Stimulated activated CD8-positive, alpha-beta memory T cell treated with anti-CD3 and anti-CD28 coated beads, Interleukin-12 subunit alpha, Interleukin-12 subunit beta, amount 100 ng/mL, for 24 hours (primary cell): ENCODE results near the gene NACAD.
"Not testable (repeated sequence)": the region's sequence is repeated elsewhere in the genome, so short reads cannot be mapped to it uniquely, and the experiment has no call there.

ENCODE experiments used
- DNase-seq: peaks from one replicate; pipeline ENCODE4 v3.0.0-alpha.2; 2020; ENCODE audit errors: extremely low read depth

The NACAD gene

DNA sequence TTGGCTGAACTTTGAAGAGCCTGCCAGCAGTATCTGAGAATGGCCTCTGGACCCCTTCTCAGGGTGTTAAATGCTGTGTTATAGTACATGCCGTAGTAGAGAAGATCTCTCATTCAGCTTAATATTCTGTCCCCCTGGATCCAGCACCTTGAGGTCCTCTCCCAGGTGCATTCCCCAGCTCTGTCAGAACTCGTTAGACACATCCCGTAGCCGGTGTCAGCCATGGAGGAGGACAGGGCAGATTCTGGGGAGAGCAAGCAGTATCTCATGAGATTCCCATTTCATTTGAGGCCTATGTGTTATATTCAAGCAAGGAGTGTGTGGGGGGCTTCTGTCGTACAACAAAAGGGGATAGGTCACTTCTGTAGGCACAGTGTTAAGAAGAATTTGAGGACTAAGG lies 34.8 kb downstream of the NACAD start:
- no peak for DNase-seq

DNA sequence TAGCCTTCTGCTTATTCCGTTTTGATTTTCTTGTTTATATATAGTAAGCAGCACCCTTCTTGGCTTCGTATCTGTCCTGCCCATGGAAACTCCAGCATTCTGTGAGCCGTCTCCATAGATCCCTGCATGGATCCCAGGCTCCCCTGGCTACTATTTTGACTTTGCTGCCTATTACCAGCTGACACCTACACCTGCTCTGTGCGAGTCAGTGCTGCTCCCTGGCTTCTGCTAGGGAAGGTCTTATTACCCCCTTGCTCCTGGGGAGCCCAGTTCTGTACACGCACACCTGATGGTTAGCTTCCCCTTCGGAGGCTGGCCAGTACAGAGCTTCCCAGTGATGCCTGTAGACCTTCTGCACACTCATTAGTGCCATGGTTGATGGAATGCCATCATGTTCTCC lies 35.4 kb downstream of the NACAD start:
- no peak for DNase-seq

DNA sequence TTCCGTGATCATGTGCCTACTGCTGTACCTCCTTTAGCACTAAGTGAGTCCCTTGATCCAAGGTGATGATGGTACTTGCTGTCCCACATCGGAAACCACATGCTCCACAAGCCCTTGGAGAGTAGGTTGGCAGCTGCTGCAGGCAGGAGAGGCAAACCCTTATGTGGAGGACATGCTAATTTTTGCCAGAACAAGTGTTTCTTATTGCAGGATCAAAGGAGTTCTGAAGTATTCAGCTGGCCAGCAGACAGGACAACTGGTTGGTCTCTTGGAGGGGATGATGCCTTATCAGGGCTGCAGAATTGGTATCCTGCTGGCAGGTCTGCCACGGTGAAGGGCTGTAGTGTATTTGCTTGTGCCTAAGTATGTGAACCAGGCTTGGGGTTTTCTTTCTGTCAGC lies 36.8 kb downstream of the NACAD start:
- no peak for DNase-seq

DNA sequence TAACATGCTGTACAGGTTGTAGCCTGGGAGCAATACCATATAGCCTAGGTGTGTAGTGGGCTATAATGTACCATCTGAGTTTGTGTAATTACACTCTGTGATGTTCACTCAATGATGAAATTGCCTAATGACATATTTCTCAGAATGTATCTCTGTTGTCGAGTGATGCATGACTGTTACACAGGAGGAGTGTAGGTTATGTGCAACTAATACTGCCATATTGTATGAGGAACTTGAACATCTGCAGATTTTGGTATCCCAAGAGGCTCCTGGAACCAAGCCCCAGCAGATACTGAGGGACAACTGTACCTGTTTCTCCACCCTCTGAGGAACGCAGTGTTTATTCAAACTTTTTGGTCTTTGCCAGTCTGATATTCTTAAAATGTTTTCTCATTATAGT lies 38.6 kb downstream of the NACAD start:
- DNase-seq, result no peak

DNA sequence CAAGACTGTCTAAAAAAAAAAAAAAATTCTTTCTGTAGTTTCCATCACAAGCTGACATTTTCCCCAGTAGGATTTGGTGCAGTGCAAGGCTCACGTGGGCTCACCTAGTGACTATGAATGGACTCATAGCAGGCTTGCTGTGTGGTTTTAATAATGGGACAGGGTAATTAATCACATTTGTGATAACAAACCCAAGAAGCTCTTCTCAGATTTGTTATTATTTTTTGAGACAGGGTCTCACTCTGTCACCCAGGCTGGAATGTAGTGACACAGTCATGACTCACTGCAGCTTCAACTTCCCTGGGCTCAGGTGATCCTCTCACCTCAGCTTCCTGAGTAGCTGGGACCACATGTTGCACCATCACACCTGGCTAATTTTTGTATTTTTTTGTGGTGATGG lies 40.0 kb downstream of the NACAD start:
- no peak for DNase-seq

DNA sequence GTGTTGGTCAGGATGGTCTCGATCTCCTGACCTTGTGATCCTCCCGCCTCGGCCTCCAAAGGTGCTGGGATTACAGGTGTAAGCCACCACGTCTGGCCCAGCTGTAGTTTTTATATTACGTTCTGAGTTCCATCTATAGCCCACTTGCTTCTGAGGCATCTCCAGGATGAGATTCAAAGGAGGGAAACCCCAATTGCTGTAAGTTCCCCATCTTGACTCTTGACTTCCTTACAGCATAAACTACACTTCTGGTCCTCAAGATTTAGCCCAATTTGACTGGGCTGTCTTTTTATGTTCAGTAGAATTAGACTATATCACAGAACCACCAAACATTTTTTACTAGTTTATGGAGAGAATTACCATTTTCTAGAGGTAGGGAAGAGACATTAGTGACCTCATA lies 44.4 kb downstream of the NACAD start:
- DNase-seq, result no peak

DNA sequence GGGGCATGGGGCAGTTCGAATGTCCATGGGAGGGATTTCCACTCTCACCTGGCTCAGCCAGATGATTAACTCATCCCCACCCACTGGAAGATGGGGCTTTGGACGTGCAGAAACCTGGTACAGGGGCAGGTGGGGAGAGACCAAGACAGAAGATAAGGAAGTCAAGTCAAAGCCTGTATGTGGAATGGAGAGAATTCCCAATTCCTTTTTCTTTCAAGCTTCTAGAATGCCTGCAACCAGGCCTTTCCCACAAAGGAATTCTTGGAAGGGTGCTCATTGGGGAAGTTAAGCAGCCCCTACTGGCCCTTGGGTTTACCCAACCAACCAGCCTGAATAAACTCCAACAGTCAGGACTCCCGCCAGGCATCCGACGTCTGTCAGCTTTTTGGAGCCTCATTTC lies 49.7 kb downstream of the NACAD start:
- no peak for DNase-seq

DNA sequence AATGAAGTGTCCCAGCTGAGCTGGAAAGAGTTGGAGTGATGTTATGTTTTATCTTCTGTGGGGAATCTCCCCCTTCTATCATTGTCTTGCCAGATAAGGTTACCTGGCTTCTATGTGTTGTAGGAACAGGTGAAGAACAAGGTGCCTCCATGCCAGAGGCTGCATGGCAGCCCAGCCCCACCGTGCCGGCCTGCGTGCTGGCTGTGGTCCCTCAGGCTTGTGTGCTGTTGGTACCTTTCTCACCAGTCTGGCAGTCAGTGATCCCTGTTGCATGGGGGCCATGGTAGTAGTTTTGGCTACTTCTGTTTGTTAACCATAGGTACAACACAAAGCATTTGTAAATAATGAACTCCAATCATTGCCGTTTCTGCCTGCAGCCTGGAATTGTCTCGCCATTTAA lies 50.9 kb downstream of the NACAD start:
- DNase-seq, result no peak

DNA sequence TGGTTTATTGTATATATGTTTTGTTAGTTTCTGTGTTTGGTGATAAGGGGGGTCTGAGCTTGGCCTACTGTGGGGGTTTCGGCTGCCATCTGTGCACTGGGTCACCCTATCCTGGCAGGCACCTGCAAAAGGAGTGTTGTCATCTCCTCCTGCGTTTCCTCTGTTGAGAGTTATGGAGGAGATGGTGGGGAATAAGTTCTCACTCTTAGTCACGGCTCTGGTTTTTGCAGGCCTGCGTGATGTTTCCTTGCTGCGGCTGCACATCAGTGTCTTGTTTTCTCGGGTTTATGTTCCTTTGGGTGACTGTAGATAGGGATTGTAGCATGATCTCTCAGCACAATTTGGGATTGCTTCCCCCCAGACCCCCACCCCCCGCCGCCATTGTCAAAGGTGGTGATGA lies 52.0 kb downstream of the NACAD start:
- DNase-seq, result no peak

DNA sequence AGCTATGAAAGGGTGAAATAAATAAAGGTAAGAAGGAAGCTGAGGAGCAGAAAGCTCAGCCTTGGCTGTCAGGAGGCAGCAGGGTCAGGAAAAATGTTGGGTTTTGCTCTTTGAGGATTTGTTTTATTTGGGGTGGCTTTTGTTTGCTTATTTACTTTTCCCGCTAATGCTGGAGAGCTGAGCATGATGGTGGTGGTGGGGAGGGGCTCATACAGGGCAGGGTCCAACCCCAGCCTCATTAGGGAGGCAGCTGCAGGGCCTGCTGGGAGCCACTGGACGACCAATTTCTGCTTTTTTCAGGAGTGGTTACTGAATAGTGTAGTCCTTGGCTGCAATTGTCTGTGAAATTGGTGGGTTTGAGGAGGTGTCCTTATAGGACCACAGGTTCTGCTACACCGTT lies 52.5 kb downstream of the NACAD start:
- no peak for DNase-seq

DNA sequence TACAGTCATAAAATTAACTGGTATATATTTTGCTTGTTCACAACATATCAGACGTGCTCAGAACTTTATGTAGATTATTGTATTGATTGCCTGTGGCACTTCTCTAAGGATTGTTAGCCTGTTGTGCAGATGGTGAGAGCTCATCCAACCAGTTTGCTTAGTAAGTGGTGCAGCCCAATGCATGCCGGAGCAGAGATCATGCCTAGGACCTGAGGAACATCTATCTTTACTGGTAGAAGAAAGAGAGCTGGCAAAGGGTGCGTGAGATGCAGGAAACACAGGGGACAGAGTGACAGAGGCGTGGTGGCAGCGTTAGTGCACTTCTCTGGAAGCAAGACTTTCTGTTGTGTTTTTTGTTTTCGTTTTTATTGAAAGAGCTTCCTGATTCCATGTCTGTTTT lies 52.9 kb downstream of the NACAD start:
- no peak for DNase-seq

DNA sequence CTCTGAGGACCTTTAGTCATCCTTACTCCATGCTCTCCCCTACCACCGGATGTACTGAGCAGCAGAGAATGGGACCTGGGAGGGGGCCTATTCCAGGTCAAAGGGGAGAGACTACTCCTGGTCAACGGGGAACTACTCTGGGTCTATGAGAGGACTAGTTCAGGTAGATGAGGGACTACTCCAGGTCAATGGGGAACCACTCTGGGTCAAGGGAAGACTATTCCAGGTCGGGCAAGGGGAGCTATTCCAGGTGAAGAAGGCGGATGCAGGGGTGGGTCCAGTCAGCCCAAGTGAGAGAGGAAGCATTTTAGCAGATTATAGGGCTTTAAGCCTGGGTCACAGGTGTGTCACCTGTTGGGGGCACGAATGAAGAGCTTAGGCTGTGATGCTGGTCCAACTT lies 53.4 kb downstream of the NACAD start:
- DNase-seq, result no peak

DNA sequence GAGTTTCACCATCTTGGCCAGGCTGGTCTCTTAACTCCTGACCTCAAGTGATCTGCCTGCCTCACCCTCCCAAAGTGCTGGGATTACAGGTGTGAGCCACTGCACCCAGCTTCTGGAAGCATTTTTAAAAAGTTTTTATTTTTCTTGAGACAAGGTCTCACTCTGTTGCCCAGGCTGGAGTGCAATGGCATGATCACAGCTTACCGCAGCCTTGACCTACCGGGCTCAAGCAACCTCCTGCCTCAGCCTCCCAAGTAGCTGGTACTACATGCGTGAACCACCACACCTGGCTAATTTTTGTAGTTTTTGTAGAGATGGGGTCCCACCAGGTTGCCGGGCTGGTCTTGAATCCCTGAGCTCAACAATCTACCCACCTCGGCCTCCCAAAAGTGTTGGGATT lies 54.1 kb downstream of the NACAD start:
- DNase-seq, result not testable (repeated sequence)

DNA sequence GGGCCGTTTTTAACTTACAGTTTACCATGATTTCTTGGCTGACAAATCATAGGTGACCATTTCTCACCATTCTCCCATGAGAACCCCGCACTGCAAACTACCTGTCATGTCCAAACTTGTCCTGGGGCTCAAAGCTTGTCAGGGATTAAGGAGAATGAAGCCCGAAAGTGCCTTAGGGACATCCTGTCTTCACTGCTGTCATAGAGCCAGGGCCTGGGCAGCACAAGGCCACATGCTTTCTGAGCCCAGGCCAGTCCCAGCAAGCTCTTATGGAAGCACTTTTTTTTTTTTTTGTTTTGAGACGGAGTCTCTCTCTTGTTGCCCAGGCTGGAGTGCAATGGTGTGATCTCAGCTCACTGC lies 54.9 kb downstream of the NACAD start:
- DNase-seq, result no peak

DNA sequence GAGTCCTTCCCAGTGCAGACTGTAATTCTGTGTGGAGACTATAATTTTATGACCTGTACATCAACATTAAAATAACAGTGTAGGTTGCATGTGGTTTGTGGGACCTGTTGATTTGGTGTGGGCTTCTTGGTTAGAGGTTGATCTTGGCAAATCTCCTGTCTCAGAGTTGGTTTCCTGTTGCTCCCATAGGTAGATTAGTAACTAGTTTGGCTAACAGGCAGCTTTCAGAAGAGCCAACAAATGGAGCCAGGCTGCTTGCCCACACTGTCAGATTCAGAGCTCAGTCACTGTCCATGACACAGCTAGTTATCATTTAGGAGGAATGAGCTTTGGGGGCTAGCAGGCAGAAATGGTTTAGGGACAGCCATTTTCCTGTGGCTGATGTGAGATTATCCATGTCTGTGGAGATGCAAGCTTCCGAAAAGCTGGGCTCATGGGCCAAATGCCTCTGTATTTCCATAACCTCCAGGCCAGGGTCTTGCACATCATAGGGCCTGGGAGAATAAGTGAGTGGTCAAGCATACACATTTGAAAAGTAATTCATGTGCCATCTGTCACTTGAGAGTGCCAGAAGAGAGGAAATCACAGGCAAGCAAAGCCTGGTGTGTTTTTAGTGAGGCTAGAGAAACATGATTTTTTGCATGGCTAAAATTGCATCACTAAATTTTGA lies 55.4 kb downstream of the NACAD start:
- DNase-seq, result no peak

DNA sequence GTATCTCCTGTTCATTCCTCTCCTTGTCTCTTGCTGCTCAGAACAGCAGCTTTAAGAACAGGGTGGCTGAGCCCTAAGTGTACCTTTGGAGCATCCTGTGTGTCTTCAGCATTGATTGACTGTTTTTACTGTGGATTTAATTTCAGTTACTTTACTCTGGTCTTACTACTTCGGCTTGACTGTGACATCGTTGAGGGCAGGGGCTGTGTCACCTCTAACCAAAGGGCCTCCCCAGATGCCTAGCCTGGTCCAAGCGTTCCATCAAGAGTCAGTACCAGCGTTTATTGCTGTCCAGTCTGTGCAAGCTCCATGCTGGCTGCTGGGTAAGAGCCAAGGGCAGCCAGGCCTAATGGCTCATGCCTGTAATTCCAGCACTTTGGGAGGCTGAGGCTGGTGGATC lies 56.3 kb downstream of the NACAD start:
- no peak for DNase-seq

DNA sequence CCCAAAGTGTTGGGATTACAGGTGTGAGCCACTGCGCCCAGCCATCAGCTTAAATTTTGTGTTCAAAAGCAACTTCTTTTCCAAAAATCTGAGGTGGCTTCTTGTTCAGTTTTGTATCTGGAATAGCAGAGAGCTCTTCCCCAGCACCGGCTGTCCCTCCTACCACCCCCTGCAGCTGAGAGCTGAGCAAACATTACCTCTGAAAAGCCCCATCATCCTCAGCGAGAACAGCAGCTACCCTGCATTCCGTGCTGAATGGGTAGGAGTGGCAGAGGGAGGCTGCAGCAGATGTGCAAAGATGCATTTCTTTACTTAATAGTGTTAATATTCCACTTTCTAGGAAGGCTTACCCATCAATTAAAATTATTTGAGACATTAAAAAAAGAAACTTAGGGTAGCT lies 56.9 kb downstream of the NACAD start:
- DNase-seq, result no peak
